GM21515 (cell line): ENCODE data around the gene LMNTD1.
A peak's percentile ranks its signal among the peaks of the same experiment; 100 is the strongest.

Source experiments
- ATAC-seq: cut with Tn5 transposase; IDR thresholded peaks from one replicate; pipeline ENCODE4 v1.9.1; 2021; ENCODE audit not compliant: unreplicated experiment

LMNTD1 gene

DNA sequence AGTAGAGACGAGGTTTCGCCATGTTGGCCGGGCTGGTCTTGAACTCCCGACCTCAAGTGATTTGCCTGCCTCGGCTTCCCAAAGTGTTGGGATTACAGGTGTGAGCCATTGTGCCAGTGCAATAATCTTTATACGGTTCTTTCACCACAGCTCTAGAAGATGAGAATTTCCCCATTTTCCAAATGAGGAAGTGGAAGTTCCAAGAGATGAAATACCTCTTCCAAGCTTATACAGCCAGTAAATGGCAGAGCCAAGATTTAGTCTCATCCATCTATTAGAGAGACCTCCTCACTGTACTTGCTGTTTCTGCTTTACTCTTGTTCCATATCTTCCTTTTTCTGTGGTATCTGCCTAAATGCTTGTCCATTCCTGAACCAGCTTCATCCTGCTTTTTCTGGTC, 3.1 kb upstream of the LMNTD1 start:
- ATAC-seq, result no peak

DNA sequence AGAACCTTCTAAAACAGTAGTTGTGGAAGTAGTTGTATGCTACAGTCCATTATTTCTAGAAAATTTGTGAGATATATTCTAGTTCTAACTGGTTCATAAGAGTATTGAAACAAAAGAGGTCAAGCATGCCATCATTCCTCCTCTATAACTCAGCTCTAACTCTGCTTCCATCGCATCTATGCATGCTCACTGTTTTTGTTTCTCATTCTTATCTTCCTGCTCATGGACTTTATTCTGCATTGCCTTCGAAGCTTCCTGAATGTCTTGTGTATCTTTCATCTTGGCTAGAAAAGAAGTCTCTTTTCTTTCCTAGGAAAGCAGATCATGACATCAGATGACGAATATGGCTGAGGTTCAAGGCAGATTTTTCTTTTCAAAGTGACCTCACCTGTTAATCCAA, 402 bp downstream of the LMNTD1 start:
- no peak for ATAC-seq

DNA sequence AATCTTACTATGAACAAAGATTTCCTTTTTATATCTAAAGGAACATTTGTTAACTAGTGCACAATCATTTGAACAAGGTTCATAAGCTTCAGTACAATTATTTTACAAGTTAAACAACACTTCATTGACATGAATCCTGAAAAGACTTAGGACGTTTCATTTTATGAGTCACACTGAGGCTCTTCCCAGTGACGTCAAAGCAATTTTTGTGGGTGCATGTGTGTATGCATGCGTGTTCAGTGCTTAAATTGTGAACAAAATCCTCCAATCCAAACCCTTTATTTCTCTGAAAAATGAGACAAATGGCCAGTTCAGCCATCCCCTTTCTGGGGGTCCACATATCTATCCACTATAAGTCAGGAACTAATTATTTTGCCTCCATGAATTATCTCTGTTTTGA, 2.9 kb downstream of the LMNTD1 start:
- no peak for ATAC-seq

GRCh38 chr12:25549120-25549519, 4.0 kb downstream of the LMNTD1 start:
- ATAC-seq, result no peak

GRCh38 chr12:25546318-25546717, 6.8 kb downstream of the LMNTD1 start:
- ATAC-seq, result no peak

GRCh38 chr12:25533150-25533549, 19.9 kb downstream of the LMNTD1 start:
- ATAC-seq, result no peak

DNA sequence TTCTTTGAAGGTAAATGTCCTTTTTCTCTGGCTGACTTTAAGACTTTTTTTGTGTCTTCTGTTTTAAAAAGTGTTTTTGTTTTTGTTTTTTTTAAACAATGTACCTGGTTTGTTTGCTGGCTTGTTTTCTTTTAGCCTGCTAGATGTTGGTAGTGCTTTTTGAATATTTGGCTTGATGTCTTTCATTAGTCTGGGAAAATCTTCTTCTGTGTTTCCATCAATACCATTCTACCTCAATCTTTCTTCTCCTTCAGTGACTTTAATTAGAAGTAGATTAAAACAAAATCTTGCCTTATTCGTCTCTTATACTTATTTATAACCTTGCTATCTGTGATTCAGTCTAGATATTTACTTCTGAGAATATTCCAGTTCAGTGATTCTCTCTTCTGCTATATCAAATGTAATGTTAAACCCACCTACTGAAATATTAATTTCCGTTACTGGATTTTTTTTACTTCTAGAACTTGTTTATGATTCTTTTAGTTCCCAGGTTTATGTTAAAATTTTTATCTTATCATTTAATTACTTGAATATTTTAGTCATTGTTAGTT, 21.5 kb downstream of the LMNTD1 start:
- no peak for ATAC-seq

DNA sequence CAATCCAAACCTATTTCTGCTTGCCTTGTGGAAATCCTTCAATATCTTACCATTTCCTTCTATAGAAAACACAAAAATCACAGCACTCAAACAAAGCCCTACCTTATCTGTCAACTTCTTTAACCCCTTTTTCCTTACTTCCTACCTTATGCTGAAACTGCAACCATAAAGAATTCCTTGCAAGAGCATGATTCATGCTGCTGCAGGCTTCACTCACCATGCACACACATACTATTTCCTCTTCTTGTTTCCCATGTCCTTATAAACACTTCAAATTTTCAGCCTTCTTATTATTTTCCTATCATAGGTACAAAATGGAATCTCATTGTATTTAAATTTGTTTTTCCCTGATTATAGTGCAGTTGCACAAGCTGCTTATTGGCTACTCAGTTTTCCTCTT, 23.3 kb downstream of the LMNTD1 start:
- no peak for ATAC-seq

- ATAC-seq, result no peak
Measured at GRCh38 chr12:25526778-25527177, 26.3 kb downstream of the LMNTD1 start.

DNA sequence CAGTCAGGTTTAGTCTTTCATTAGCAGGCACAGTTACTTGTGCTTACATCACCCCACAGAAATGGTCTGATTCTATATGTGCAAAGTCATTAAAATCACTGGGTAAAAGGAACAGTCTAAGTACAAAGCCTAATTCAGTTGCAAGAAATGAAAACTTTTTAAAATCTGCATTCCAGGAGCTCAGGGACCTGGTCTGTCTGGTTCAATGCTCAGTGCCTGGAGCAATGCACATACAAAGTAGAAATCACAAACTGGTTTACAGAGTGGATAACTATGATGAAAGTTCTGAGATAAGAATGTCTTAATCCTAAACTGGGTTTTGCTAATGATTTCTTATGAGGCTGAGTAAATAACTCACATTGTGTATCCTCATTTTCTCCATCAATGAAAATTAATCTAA, 28.7 kb downstream of the LMNTD1 start:
- ATAC-seq, result no peak

- ATAC-seq, result no peak
Measured at GRCh38 chr12:25521625-25522256, 31.3 kb downstream of the LMNTD1 start.

DNA sequence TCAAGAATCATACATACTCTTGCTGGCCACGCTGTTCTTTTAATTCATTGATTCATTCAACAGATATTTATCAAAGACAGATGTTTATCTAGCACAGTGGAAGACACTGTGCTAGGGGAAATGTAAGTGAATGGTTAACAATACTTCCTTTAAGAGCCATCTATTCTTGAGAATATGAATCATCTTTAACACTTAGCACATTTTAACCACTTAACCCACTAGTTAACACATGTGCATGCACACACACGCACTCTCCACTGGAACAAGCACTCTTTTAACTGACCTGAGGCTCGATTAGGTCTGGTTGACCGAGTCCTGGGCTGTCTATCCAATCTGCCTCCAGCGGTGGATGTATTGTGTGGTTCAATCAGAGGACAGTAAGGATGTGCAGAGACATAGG, 34.6 kb downstream of the LMNTD1 start:
- ATAC-seq, result peak; percentile 79

- ATAC-seq, result no peak
Measured at GRCh38 chr12:25504744-25505143, 48.3 kb downstream of the LMNTD1 start.

GRCh38 chr12:25503666-25504065, 49.4 kb downstream of the LMNTD1 start:
- no peak for ATAC-seq

DNA sequence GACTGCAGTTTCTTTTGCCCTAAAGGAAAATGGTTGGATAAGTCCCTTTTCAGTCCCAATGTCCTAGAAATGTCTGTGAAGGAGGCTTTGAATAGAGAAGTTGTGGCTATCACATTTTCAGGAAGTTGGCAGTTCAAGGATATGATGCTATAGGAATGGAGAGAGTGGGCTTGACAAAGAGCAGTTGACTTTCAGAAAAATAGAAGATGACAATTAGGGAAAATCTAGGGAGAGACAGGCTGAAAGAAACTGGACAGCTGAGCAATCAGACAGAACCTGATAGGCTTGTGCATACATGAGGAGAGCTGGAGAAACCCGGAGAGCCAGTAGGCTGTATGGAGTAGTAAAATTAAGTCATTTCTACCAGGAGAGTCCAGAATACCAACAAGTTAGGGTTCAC, 50.5 kb downstream of the LMNTD1 start:
- ATAC-seq, result no peak

GRCh38 chr12:25502118-25502517, 51.0 kb downstream of the LMNTD1 start:
- ATAC-seq, result no peak

- no peak for ATAC-seq
Measured at GRCh38 chr12:25501549-25501948, 51.5 kb downstream of the LMNTD1 start.

DNA sequence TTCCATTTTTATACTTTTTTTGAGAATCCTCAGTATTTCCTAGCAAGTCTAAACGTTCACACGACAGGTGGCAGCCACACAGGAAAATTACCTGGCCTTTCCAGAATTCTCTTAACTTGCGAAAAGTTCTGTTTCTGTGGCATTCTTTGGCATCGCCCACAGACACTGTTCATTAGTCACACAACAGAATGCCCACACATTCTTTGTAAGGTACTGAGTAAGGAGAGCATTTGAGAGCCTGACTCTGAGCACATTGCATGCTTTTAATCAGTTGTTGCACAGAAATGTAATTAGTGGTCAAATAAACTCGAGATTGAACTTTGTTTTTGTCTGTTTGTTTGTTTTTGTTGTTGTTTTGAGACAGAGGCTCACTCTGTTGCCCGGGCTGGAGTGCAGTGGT, 52.4 kb downstream of the LMNTD1 start:
- ATAC-seq, result no peak

GRCh38 chr12:25497021-25497420, 56.1 kb downstream of the LMNTD1 start:
- ATAC-seq, result no peak

DNA sequence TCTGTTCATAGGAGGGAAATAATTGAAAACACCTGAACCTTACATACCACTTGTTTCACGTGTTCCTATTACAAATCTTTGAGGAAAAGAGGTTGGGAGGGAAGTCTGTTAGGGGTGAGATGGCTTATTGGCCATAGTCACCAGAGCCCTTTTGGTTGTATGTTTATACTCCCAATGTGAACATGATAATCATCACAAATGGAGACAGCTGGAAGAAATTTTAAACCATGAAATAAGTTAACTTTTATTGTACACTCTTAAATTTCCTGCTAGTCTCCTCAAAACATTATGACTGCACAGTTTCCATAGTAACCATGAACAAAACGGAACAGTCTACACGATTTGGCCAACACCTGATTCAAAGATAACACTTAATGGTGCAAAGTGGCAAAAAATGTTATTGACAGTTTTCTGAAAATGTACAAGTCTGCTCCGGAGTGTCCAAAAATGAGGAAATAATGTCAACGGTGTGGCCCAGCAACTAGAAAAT, 56.9 kb downstream of the LMNTD1 start:
- no peak for ATAC-seq

- no peak for ATAC-seq
Measured at GRCh38 chr12:25495331-25496097, 57.6 kb downstream of the LMNTD1 start.

DNA sequence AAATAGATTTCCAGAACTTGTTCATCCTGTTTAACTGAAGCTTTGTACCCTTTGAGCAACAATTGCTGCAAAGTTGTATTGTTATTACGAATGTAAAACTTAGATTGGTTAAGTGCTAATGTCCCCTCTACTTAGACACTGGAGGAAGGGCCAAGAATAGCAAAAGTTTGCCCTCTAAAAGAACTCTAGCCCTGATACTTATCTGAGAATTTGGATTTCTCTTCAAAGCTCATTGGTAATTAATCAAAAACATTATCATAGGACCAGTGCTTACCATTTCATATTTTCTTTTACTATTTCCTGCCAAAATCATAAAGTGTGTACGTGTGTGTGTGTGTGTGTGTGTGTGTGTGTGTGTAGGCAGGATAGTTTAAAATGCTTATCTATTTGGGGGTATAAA, 58.2 kb downstream of the LMNTD1 start:
- no peak for ATAC-seq
